Measurements from ENCODE around the gene MRPL2.
A peak's percentile ranks its signal among the peaks of the same experiment; 100 is the strongest.

MRPL2 gene

DNA sequence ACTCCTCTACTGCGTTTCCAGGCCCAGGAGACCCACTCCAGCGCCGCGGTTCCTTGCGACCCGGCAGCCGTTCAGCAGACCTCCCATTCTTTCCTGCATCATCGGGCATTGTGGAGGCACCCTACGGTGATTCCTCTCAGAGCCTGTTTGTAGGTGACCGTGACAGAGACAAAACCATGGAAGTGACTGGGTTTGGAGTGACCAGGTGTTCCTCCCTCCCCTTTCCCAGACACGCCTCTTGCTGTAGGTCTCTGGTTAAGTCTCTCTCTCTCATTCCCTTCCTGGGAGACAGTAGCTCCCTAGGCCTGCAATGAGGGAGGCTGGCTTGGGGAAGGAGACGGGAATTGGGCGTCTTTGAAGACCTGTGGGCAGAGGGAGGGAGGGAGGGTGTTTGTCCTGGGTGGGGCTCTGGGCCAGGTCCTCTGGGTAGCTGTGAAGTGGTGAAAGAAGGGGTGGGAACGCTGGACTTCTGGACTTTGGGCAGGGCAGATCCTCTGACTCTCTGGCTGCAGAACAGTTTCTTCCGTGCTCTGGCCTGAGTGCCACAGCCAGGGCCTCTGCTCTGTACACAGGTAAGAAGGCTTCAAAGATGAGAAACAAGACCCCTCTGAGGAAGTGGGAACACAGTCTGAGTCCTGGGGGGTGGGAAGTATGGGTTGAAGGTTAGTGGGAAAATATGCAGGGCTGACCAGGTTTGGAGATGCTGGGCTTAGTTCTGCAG is 960 bp upstream of the MRPL2 start:
- Histone ChIP-seq H3K4me2 (ENCODE audit: low read length) (peak overlapping the region; percentile 78), H3K27me3 (ENCODE audit: control insufficient read depth, low read length) (no peaks in the 10 kb centered on the region), H3K79me2 (ENCODE audit: control insufficient read depth, low read length) (peaks cover 18% of the 10 kb centered on the region), H3K36me3 (ENCODE audit: control insufficient read depth, low read length) (peaks cover 19% of the 10 kb centered on the region), H3K9me2 (replicated peaks; ENCODE audit: control insufficient read depth, low read length) (no peaks in the 10 kb centered on the region), H3K9me3 (ENCODE audit: control insufficient read depth, insufficient read depth, low read length) (no peaks in the 10 kb centered on the region), H3K4me3 (ENCODE audit: low read length) (peak overlapping the region; percentile 83), H3K4me1 (ENCODE audit: control insufficient read depth, low read length) (peaks cover 17% of the 10 kb centered on the region), H3F3A (ENCODE audit: control insufficient read depth, insufficient read depth) (no peaks in the 10 kb centered on the region), H4K20me1 (ENCODE audit: control insufficient read depth, insufficient read depth, low read depth, low read length) (no peaks in the 10 kb centered on the region), H3K27ac (ENCODE audit: low read depth, low read length) (no peak overlapping the region)
- TF ChIP-seq, protein P1, sequence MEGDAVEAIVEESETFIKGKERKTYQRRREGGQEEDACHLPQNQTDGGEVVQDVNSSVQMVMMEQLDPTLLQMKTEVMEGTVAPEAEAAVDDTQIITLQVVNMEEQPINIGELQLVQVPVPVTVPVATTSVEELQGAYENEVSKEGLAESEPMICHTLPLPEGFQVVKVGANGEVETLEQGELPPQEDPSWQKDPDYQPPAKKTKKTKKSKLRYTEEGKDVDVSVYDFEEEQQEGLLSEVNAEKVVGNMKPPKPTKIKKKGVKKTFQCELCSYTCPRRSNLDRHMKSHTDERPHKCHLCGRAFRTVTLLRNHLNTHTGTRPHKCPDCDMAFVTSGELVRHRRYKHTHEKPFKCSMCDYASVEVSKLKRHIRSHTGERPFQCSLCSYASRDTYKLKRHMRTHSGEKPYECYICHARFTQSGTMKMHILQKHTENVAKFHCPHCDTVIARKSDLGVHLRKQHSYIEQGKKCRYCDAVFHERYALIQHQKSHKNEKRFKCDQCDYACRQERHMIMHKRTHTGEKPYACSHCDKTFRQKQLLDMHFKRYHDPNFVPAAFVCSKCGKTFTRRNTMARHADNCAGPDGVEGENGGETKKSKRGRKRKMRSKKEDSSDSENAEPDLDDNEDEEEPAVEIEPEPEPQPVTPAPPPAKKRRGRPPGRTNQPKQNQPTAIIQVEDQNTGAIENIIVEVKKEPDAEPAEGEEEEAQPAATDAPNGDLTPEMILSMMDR (IDR thresholded peaks at IDR 0.05; ENCODE audit: low read depth, low read length, poor library complexity, severe bottlenecking): no peak
- TF ChIP-seq EZH2phosphoT487 (IDR thresholded peaks at IDR 0.05; ENCODE audit: borderline replicate concordance, low read length): no peak

DNA sequence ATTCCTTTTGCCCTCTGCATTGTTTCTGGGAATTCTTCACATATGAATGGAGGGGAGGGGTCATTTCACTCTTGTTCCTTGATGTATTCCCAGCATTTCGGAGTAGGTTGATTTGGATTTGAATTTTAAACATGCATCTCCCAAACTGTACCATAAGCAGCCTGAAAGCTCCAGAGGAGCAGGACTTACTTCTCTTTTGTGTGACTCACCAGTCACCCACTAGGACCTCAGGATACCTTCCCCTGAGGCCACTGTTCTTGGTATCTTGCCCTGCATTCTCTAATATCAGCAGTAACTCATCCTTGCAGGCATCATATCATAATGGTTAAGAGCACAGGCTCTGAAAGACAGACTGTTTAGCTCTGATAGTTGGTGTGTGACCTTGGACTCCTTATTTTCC is 703 bp downstream of the MRPL2 start:
- Histone ChIP-seq H3K9me3 (ENCODE audit: control insufficient read depth, insufficient read depth, low read length) (no peaks in the 10 kb centered on the region), H3K4me2 (ENCODE audit: low read length) (peak overlapping the region; percentile 90), H3K9me2 (replicated peaks; ENCODE audit: control insufficient read depth, low read length) (no peaks in the 10 kb centered on the region), H3K27me3 (ENCODE audit: control insufficient read depth, low read length) (no peaks in the 10 kb centered on the region), H3K36me3 (ENCODE audit: control insufficient read depth, low read length) (peaks cover 19% of the 10 kb centered on the region), H3K4me1 (ENCODE audit: control insufficient read depth, low read length) (peaks cover 23% of the 10 kb centered on the region), H3K27ac (ENCODE audit: low read depth, low read length) (no peak overlapping the region), H3F3A (ENCODE audit: control insufficient read depth, insufficient read depth) (peaks cover 9% of the 10 kb centered on the region), H3K4me3 (ENCODE audit: low read length) (peak overlapping the region; percentile 83), H3K79me2 (ENCODE audit: control insufficient read depth, low read length) (peaks cover 18% of the 10 kb centered on the region), H4K20me1 (ENCODE audit: control insufficient read depth, insufficient read depth, low read depth, low read length) (no peaks in the 10 kb centered on the region)
- TF ChIP-seq EZH2phosphoT487 (IDR thresholded peaks at IDR 0.05; ENCODE audit: borderline replicate concordance, low read length): no peak
- TF ChIP-seq, protein P1 (IDR thresholded peaks at IDR 0.05; ENCODE audit: low read depth, low read length, poor library complexity, severe bottlenecking): no peak

DNA sequence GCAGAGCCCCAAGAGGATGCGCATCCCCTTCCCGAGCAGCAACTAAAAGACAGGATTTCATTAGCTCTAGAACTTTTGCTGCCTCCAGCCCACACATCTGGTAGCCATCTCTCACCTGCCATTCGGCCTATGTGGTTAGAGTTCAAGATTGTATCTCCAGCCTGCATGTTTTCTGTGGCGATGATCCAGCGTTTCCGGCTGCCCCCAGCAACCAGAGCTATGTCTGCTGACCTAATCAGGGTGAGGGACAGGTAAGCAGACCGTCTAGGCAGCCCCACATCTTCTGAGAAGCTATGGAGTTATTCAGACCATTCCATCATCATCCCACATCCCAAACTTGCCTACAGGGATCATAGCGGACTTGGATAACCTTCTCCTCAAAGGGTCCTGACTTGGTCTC is 3.3 kb downstream of the MRPL2 start:
- no peaks in the 10 kb centered on the region for H3K27me3 ChIP-seq (ENCODE audit: control insufficient read depth, low read length)
- no peak overlapping the region for H3K4me2 ChIP-seq (ENCODE audit: low read length)
- no peaks in the 10 kb centered on the region for H3K9me3 ChIP-seq (ENCODE audit: control insufficient read depth, insufficient read depth, low read length)
- no peak overlapping the region for H3K4me3 ChIP-seq (ENCODE audit: low read length)
- H4K20me1 ChIP-seq (ENCODE audit: control insufficient read depth, insufficient read depth, low read depth, low read length): no peaks in the 10 kb centered on the region
- peaks cover 9% of the 10 kb centered on the region for H3F3A ChIP-seq (ENCODE audit: control insufficient read depth, insufficient read depth)
- H3K27ac ChIP-seq (ENCODE audit: low read depth, low read length): no peak overlapping the region
- TF ChIP-seq, protein P1 (IDR thresholded peaks at IDR 0.05; ENCODE audit: low read depth, low read length, poor library complexity, severe bottlenecking): no peak
- no peak for TF ChIP-seq EZH2phosphoT487 (IDR thresholded peaks at IDR 0.05; ENCODE audit: borderline replicate concordance, low read length)
- peaks cover 32% of the 10 kb centered on the region for H3K4me1 ChIP-seq (ENCODE audit: control insufficient read depth, low read length)
- peaks cover 26% of the 10 kb centered on the region for H3K79me2 ChIP-seq (ENCODE audit: control insufficient read depth, low read length)
- no peaks in the 10 kb centered on the region for H3K9me2 ChIP-seq (replicated peaks; ENCODE audit: control insufficient read depth, low read length)
- peaks cover 19% of the 10 kb centered on the region for H3K36me3 ChIP-seq (ENCODE audit: control insufficient read depth, low read length)
